Left lung (tissue), 10 donors: ENCODE results near the gene PRMT3. TPM values are rescaled to one million over a fixed set of nuclear protein-coding genes. Genes with fewer than 3 reads are reported as not detected.
"Not testable (repeated sequence)": the region's sequence is repeated elsewhere in the genome, so short reads cannot be mapped to it uniquely, and the experiment has no call there.

Experiments used
- ATAC-seq: fragments of 200-7000 bp; cut with Tn5 transposase; one replicate; pipeline ENCODE4 v1.9.1; 2020; ENCODE audit warnings: moderate library complexity
- DNase-seq, 4 donors: peaks; one replicate each; pipeline ENCODE4 v3.0.0-alpha.2; 2013 to 2020
- H3K27ac ChIP-seq, 2 donors: fragments of 200-600 bp; sonication (generic) in 1 of 2; one replicate each; pipeline versions ENCODE4 v1.5.0 to v1.8.0; 2020 to 2021
- H3K27me3 ChIP-seq, 2 donors: fragments of 200-600 bp; sonication (generic) in 1 of 2; one replicate each; pipeline versions ENCODE4 v1.5.0 to v1.8.0; 2020 to 2021
- H3K36me3 ChIP-seq, 2 donors: fragments of 200-600 bp; sonication (generic) in 1 of 2; one replicate each; pipeline versions ENCODE4 v1.5.0 to v1.8.0; 2020 to 2021
- H3K4me1 ChIP-seq, 2 donors: fragments of 200-600 bp; one replicate each; pipeline ENCODE4 v1.8.0; 2021
- H3K4me3 ChIP-seq, 2 donors: fragments of 200-600 bp; sonication (generic) in 1 of 2; one replicate each; pipeline versions ENCODE4 v1.5.0 to v1.8.0; 2020 to 2021; ENCODE audit warnings: mild to moderate bottlenecking in 1 of 2
- H3K9me3 ChIP-seq, 2 donors: fragments of 200-600 bp; sonication (generic) in 1 of 2; one replicate each; pipeline versions ENCODE4 v1.5.0 to v1.8.0; 2020 to 2021
- intact Hi-C, 2 donors: fragments of 100-400 bp; cut with DNase I; formaldehyde crosslinking; loops; one replicate each; pipeline versions ENCODE4 v1.11.2 to v1.14.2; 2022
- polyA plus RNA-seq, 6 donors: library from polyadenylated mRNA; unstranded; fragments of 120-200 nt; gene quantifications; one replicate each; pipeline ENCODE4 v1.2.1, GENCODE V29; 2013; ENCODE audit not compliant: insufficient read length in 6 of 6
- total RNA-seq, 2 donors: library from RNA; stranded (reverse); fragmentation: NEBNext Ultra II Directional; extraction: Animal tissue kit (Norgen Biotek cat#: 25700); gene quantifications; one replicate each; pipeline ENCODE4 v1.2.1, GENCODE V29; 2021
- TF ChIP-seq, protein P1 (sequence below), 2 donors: fragments of 200-600 bp; sonication (generic) in 1 of 2; IDR thresholded peaks; one replicate each; pipeline versions ENCODE4 v1.5.0 to v1.8.0; 2021; ENCODE audit warnings: antibody characterized with exemption in 2 of 2
- donor health status: DM: no; HTN: yes; CAD: no.
- donor health status: DM: no; HTN: no; CAD: no.

Gene PRMT3
- total and polyA plus RNA-seq, 8 donors: 8.0 to 17.3 (median 15.3) TPM

DNA sequence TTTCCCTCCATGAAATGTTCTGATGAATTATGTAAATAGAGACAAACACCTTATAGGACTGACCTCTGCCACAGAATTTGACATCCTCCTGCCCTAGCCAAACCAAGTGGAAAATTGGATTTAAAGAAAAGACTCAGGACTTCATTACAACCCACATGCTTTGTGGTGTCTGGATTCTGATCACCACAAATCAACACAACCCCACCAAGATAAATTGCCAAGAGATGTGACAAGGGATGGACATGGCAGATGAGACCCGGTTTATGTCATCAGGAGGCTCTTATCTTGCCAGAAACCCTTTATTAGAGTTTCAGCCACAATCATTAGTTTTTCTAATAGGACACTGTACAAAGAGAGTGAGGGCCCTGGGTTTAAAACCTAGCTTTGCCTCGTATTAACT lies 154.0 kb downstream of the PRMT3 start:
- peaks cover 0 to 8% of the 10 kb centered on the region in 2 donors for H3K9me3 ChIP-seq
- H3K4me3 ChIP-seq: no peak overlapping the region
- H3K27me3 ChIP-seq: no peaks in the 10 kb centered on the region
- TF ChIP-seq, protein P1, sequence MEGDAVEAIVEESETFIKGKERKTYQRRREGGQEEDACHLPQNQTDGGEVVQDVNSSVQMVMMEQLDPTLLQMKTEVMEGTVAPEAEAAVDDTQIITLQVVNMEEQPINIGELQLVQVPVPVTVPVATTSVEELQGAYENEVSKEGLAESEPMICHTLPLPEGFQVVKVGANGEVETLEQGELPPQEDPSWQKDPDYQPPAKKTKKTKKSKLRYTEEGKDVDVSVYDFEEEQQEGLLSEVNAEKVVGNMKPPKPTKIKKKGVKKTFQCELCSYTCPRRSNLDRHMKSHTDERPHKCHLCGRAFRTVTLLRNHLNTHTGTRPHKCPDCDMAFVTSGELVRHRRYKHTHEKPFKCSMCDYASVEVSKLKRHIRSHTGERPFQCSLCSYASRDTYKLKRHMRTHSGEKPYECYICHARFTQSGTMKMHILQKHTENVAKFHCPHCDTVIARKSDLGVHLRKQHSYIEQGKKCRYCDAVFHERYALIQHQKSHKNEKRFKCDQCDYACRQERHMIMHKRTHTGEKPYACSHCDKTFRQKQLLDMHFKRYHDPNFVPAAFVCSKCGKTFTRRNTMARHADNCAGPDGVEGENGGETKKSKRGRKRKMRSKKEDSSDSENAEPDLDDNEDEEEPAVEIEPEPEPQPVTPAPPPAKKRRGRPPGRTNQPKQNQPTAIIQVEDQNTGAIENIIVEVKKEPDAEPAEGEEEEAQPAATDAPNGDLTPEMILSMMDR (IDR thresholded peaks at IDR 0.05): no peak
- DNase-seq (no peak), ATAC-seq (no peak)
- intact Hi-C loops: no loop called here
- no peak overlapping the region for H3K27ac ChIP-seq
- no peaks in the 10 kb centered on the region for H3K4me1 ChIP-seq
- H3K36me3 ChIP-seq: no peaks in the 10 kb centered on the region

DNA sequence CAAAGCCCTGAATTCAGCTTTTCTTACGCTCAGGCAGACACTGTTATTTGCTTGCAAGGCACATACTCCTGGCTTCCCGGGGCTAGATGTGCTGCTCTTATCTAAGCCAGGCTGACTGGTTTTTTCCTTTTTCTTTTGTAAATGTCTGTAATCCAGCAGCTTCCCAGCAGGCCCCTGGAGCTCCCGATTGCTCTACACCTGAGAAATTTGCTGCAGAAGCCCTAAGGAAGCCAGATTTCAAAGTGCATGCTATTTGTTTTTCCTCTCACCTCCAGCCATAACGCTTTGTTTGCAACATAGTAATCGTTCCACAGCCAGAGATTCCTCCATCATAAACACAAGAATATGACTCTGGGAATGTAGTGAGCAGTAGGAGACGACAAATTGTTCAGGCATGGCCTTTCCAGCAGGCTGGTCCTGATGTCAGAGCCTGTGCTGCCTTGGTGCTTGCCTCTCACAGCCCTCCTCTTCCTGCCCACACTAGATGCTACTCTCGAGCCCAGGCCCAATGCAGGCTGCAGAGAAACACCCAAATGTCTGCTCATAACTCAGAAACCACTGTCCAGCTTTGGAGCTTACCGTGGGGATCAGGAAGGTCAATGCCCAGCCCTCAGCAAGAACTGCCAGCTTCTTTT lies 157.2 kb downstream of the PRMT3 start:
- Histone ChIP-seq H3K36me3 (no peaks in the 10 kb centered on the region), H3K27me3 (no peaks in the 10 kb centered on the region), H3K4me1 (no peaks in the 10 kb centered on the region), H3K9me3 (no peaks in the 10 kb centered on the region), H3K4me3 (no peak overlapping the region), H3K27ac (no peak overlapping the region)
- TF ChIP-seq, protein P1 (IDR thresholded peaks at IDR 0.05): no peak
- intact Hi-C loops: no loop called here
- ATAC-seq (no peak), DNase-seq (no peak)

DNA sequence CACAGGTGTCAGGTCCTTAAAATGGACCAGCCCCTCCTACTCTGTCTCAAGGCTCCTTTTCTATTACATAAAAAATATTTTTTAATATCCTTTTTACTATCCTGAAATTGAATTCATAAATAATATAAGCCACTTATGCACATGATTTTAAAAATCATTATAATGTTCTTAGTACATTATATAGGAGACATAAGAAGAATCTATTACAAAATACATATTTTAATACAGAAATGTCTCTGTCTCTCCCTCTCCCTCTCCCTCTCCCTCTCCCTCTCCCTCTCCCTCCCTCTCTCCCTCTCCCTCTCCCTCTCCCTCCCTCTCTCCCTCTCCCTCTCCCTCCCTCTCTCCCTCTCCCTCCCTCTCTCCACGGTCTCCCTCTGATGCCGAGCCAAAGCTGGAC lies 159.9 kb downstream of the PRMT3 start:
- TF ChIP-seq, protein P1 (IDR thresholded peaks at IDR 0.05): no peak
- no peaks in the 10 kb centered on the region for H3K4me1 ChIP-seq
- no peak overlapping the region for H3K4me3 ChIP-seq
- no peak for ATAC-seq
- H3K27me3 ChIP-seq: no peaks in the 10 kb centered on the region
- DNase-seq: no peak
- no peaks in the 10 kb centered on the region for H3K36me3 ChIP-seq
- H3K9me3 ChIP-seq: no peaks in the 10 kb centered on the region
- no peak overlapping the region for H3K27ac ChIP-seq
- intact Hi-C loops: no loop called here

DNA sequence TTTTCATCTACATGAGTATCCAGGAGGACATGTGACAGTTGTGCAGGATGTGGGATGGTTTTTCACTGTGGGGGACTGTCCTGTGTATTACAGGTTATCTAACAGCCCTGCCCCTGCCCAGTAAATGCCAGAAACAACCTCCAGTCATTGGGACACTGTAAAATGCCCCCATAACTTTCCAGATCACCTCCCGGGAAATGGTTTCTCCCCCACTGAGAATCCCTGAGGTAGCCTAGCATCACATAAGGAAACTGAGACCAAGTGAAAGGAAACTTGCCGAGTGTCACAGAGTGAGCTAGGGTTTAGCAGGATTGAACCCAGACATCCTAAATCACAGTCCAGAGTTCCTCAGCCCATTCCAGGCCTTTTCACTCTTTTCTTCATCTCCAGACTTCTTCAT lies 163.6 kb downstream of the PRMT3 start:
- Histone ChIP-seq H3K27ac (no peak overlapping the region), H3K36me3 (no peaks in the 10 kb centered on the region), H3K9me3 (peaks cover 0 to 4% of the 10 kb centered on the region in 2 donors), H3K4me1 (no peaks in the 10 kb centered on the region), H3K4me3 (no peak overlapping the region), H3K27me3 (no peaks in the 10 kb centered on the region)
- TF ChIP-seq, protein P1 (IDR thresholded peaks at IDR 0.05): no peak
- DNase-seq: no peak
- intact Hi-C loops: no loop called here
- no peak for ATAC-seq

DNA sequence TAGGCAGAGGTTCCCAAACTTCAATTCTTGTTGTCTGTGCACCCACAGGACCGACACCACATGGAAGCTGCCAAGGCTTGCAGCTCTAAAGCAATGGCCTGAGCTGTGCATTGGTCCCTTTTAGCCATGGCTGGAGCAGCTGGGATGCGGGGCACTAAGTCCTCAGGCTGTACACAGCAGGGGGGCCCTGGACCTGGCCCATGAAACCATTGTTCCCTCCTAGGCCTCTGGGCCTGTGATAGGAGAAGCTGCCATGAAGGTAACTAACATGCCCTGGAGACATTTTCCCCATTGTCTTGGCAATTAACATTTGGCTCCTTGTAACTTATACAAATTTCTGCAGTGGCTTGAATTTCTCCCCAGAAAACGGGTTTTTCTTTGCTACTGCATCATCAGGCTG lies 168.3 kb downstream of the PRMT3 start:
- DNase-seq: no peak
- no peaks in the 10 kb centered on the region for H3K27me3 ChIP-seq
- no peaks in the 10 kb centered on the region for H3K36me3 ChIP-seq
- no peak for ATAC-seq
- intact Hi-C loops: no loop called here
- H3K9me3 ChIP-seq: peaks cover 0 to 5% of the 10 kb centered on the region in 2 donors
- H3K27ac ChIP-seq: no peak overlapping the region
- TF ChIP-seq, protein P1 (IDR thresholded peaks at IDR 0.05): no peak
- no peaks in the 10 kb centered on the region for H3K4me1 ChIP-seq
- no peak overlapping the region for H3K4me3 ChIP-seq

DNA sequence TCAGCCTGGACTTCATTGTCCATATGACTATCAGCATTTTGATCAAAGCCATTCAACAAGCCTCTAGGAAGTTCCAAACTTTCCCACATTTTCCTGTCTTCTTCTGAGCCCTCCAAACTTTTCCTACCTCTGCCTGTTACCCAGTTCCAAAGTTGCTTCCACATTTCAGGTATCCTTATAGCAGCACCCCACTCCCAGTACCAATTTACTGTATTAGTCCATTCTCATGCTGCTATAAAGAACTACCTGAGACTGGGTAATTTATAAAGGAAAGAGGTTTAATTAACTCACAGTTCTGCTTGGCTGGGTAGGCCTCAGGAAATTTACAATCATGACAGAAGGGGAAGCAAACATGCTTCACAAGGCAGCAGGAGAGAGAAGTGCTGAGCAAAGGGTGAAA lies 168.9 kb downstream of the PRMT3 start:
- H3K4me1 ChIP-seq, H3K4me3 ChIP-seq, H3K9me3 ChIP-seq, DNase-seq, ATAC-seq, H3K27me3 ChIP-seq, intact Hi-C loops, H3K27ac ChIP-seq, H3K36me3 ChIP-seq: not testable (repeated sequence)
